ENCODE results near the gene ZNF282. TPM values are rescaled to one million over a fixed set of nuclear protein-coding genes. Genes with fewer than 3 reads are reported as not detected.

ZNF282 gene
- total and polyA plus RNA-seq, 9 of the 15 experiments (the other 6 are each of a cell fraction or from before 2014, with no cell fraction given) = 0.76 to 58.6 (median 17.4) TPM

GRCh38 chr7:149147072-149147751 lies 48.1 kb upstream of the ZNF282 start, which contains the start of gene ZNF398 (continued):
- TF ChIP-seq ZNF655 (CRISPR knock-in tag; IDR thresholded peaks at IDR 0.05) (no peak), KAT2B (IDR thresholded peaks at IDR 0.05; ENCODE audit: low read depth, low read length) (peak; percentile 80), ARNT (IDR thresholded peaks at IDR 0.05) (peak in 1 of 2 experiments; percentile 53; a peak in 1 of 4 replicates), ZNF507 (tag; conservative IDR thresholded peaks at IDR 0.05) (no peak), ZNF408 (CRISPR knock-in tag; IDR thresholded peaks at IDR 0.05; ENCODE audit: low read depth) (no peak), PREB (CRISPR knock-in tag; IDR thresholded peaks at IDR 0.05) (0 out of 2 replicates have a peak, but pooled peaks have one; percentile 66), SMARCA4 (IDR thresholded peaks at IDR 0.05) (0 out of 2 replicates have a peak, but pooled peaks have one; percentile 5), YY1 (IDR thresholded peaks at IDR 0.05; ENCODE audit: borderline replicate concordance in 1 of 3, control insufficient read depth in 1 of 3, extremely low read depth in 1 of 3, insufficient read depth in 3 of 3, insufficient read length in 1 of 3, insufficient replicate concordance in 2 of 3, low read depth in 1 of 3, low read length in 2 of 3) (peak in 2 of 3 experiments; percentile 72 to 78), ARID4B (CRISPR knock-in tag; IDR thresholded peaks at IDR 0.05) (peak; percentile 73; the same call in 1 of the 2 replicates), DACH1 (IDR thresholded peaks at IDR 0.05; ENCODE audit: partially characterized antibody) (no peak), RBM34 (IDR thresholded peaks at IDR 0.05; ENCODE audit: borderline replicate concordance, insufficient read depth, low read length) (no peak)
- TF ChIP-seq, protein P1, sequence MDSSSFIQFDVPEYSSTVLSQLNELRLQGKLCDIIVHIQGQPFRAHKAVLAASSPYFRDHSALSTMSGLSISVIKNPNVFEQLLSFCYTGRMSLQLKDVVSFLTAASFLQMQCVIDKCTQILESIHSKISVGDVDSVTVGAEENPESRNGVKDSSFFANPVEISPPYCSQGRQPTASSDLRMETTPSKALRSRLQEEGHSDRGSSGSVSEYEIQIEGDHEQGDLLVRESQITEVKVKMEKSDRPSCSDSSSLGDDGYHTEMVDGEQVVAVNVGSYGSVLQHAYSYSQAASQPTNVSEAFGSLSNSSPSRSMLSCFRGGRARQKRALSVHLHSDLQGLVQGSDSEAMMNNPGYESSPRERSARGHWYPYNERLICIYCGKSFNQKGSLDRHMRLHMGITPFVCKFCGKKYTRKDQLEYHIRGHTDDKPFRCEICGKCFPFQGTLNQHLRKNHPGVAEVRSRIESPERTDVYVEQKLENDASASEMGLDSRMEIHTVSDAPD (CRISPR knock-in tag; IDR thresholded peaks at IDR 0.05) = no peak
- TF ChIP-seq, protein P2, sequence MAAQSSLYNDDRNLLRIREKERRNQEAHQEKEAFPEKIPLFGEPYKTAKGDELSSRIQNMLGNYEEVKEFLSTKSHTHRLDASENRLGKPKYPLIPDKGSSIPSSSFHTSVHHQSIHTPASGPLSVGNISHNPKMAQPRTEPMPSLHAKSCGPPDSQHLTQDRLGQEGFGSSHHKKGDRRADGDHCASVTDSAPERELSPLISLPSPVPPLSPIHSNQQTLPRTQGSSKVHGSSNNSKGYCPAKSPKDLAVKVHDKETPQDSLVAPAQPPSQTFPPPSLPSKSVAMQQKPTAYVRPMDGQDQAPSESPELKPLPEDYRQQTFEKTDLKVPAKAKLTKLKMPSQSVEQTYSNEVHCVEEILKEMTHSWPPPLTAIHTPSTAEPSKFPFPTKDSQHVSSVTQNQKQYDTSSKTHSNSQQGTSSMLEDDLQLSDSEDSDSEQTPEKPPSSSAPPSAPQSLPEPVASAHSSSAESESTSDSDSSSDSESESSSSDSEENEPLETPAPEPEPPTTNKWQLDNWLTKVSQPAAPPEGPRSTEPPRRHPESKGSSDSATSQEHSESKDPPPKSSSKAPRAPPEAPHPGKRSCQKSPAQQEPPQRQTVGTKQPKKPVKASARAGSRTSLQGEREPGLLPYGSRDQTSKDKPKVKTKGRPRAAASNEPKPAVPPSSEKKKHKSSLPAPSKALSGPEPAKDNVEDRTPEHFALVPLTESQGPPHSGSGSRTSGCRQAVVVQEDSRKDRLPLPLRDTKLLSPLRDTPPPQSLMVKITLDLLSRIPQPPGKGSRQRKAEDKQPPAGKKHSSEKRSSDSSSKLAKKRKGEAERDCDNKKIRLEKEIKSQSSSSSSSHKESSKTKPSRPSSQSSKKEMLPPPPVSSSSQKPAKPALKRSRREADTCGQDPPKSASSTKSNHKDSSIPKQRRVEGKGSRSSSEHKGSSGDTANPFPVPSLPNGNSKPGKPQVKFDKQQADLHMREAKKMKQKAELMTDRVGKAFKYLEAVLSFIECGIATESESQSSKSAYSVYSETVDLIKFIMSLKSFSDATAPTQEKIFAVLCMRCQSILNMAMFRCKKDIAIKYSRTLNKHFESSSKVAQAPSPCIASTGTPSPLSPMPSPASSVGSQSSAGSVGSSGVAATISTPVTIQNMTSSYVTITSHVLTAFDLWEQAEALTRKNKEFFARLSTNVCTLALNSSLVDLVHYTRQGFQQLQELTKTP (IDR thresholded peaks at IDR 0.05; ENCODE audit: low read depth in 1 of 2, partially characterized antibody in 2 of 2) = peak; percentile 22 to 58
